Neural cell (in vitro differentiated cells): Measurements from ENCODE around the gene CHIA.

ENCODE experiments used
- EZH2 ChIP-seq: fragments of 200-600, 300-800 bp; shearing (Covaris generic), sonication (generic); IDR thresholded peaks from 2 replicates; pipeline ENCODE4 v1.6.1; 2014; ENCODE audit warnings: antibody characterized with exemption, low read length, borderline replicate concordance, mild to moderate bottlenecking; ENCODE audit not compliant: insufficient read depth, poor library complexity, severe bottlenecking
- TAF1 ChIP-seq: IDR thresholded peaks from 2 replicates; pipeline ENCODE4 v1.6.1; 2012; ENCODE audit warnings: low read depth
- TF ChIP-seq, protein P1 (sequence below): fragments of 450-650 bp; IDR thresholded peaks from 2 replicates; pipeline ENCODE4 v1.5.1; 2014; ENCODE audit warnings: antibody characterized with exemption, mild to moderate bottlenecking, moderate library complexity; ENCODE audit not compliant: poor library complexity, severe bottlenecking

DNA sequence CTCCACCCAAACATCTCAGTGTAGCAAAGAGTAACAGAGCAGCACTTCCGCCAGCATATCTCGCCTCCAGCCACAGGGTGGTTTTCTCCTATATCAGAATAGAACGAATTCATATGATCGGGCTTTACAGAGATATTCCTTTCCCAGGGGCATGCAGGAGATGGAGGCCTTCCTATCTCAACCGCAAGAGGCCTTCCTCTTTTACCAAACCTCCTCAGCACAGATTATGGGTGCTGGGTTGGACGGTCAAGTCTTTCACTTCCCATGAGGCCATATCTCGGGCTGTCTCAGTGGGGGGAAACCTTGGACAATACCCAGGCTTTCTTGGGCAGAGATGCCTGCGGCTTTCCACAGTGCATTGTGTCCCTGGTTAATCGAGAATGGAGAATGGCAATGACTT is 71.1 kb downstream of the CHIA start:
- TF ChIP-seq, protein P1, sequence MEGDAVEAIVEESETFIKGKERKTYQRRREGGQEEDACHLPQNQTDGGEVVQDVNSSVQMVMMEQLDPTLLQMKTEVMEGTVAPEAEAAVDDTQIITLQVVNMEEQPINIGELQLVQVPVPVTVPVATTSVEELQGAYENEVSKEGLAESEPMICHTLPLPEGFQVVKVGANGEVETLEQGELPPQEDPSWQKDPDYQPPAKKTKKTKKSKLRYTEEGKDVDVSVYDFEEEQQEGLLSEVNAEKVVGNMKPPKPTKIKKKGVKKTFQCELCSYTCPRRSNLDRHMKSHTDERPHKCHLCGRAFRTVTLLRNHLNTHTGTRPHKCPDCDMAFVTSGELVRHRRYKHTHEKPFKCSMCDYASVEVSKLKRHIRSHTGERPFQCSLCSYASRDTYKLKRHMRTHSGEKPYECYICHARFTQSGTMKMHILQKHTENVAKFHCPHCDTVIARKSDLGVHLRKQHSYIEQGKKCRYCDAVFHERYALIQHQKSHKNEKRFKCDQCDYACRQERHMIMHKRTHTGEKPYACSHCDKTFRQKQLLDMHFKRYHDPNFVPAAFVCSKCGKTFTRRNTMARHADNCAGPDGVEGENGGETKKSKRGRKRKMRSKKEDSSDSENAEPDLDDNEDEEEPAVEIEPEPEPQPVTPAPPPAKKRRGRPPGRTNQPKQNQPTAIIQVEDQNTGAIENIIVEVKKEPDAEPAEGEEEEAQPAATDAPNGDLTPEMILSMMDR, result no peak
- TF ChIP-seq EZH2 (no peak), TAF1 (no peak)
